HG02970 (cell line): Measurements from ENCODE around the gene SYNGR4.

Source experiments
- ATAC-seq: cut with Tn5 transposase; IDR thresholded peaks from one replicate; pipeline ENCODE4 v1.9.1; 2021; ENCODE audit warnings: mild to moderate bottlenecking, moderate library complexity, moderate number of reproducible peaks; ENCODE audit not compliant: unreplicated experiment, low FRiP score

SYNGR4 gene

DNA sequence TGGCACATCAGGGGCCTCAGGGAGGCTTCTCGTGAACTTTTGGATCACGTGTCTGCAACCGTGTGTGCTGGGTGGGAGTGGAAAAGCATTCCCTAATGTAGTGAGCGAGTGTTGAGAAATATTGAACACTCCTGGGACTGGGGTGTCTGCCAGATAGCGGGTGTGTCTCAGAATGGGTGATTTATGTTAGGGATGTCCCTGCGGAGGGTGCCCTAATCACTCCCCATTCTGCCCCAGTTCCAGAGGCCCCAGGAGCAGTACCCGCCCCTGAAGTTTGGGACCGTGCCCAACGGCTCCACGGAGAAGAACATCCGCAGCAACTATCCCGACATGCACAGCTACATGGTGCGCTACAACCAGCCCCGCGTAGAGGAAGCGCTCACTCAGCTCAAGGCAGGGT lies 57.4 kb downstream of the SYNGR4 start:
- no peak for ATAC-seq

DNA sequence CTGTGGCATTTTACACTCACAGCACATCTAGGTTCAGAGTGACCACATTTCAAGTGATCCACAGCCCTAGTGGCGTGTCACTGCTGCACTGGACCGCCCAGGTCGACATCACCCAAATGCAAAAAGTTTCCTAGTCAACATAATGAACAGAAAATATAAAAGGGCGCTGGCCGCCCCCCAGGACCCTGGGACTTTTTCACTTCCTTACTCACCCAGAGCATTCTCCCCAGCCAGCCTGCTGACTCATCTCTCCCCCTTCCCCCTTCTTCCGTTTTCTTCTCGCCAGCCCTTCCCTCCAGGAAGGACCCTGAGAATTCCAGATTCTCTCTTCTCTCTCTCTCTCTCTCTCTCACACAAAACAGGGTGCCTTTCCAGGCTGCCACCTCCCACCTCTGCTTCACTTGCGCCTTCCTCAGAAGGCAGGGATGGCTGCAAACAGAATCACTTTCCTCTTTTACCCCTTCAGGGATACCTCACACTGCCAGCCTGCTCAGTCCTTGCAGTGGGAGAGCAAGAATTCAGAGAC lies 60.6 kb downstream of the SYNGR4 start:
- ATAC-seq = no peak
